Esophagus muscularis mucosa (tissue), 3 donors: ENCODE data around the gene FGFR1OP2.

Experiments used
- CTCF ChIP-seq, 3 experiments: fragments of 200-600 bp in 2 of 3; fragments of 450-650 bp in 1 of 3; sonication (generic) in 2 of 3; IDR thresholded peaks; one replicate each; pipeline ENCODE4 v1.5.1; 2017 to 2019; ENCODE audit warnings: antibody characterized with exemption in 3 of 3, mild to moderate bottlenecking in 2 of 3, moderate library complexity in 1 of 3
- POLR2A ChIP-seq: fragments of 450-650 bp; IDR thresholded peaks from one replicate; pipeline ENCODE4 v1.6.1; 2017; ENCODE audit warnings: antibody characterized with exemption, moderate library complexity, mild to moderate bottlenecking, low read depth
- POLR2AphosphoS5 ChIP-seq, 2 donors: sonication (generic); formaldehyde crosslinking; IDR thresholded peaks; one replicate each; pipeline ENCODE4 v1.6.1; 2017; ENCODE audit warnings: antibody characterized with exemption in 2 of 2

GRCh38 chr12:26940516-26941214 lies 2.4 kb downstream of the FGFR1OP2 start:
- no peak for TF ChIP-seq CTCF (IDR thresholded peaks at IDR 0.05)
- TF ChIP-seq POLR2A = no peak
- no peak for TF ChIP-seq POLR2AphosphoS5 (IDR thresholded peaks at IDR 0.05)
